OCI-LY1 (cell line): ENCODE results near the gene CBL.

ENCODE experiments used
- H2AFZ ChIP-seq: fragments of 200-600 bp; sonication (generic), shearing (Covaris generic); 2 replicates; pipeline ENCODE4 v1.6.0; 2014; ENCODE audit warnings: antibody characterized with exemption, mild to moderate bottlenecking, low read length
- H3F3A ChIP-seq: fragments of 200-600 bp; sonication (generic), shearing (Covaris generic); 2 replicates; pipeline ENCODE4 v1.6.0; 2014; ENCODE audit warnings: mild to moderate bottlenecking, antibody characterized with exemption, low read length, moderate library complexity; ENCODE audit not compliant: insufficient read depth
- H3K27ac ChIP-seq: fragments of 200-600 bp; sonication (generic); 2 replicates; pipeline ENCODE4 v1.5.1; 2014; ENCODE audit warnings: low read length, mixed run types, mild to moderate bottlenecking, low read depth; ENCODE audit not compliant: poor library complexity, severe bottlenecking
- H3K27me3 ChIP-seq: fragments of 200-600 bp; sonication (generic); 2 replicates; pipeline ENCODE4 v1.6.0; 2014; ENCODE audit warnings: antibody characterized with exemption, mild to moderate bottlenecking, low read length, moderate library complexity; ENCODE audit not compliant: insufficient read depth
- H3K36me3 ChIP-seq: fragments of 200-600 bp; sonication (generic); 2 replicates; pipeline ENCODE4 v1.6.1; 2014; ENCODE audit warnings: mild to moderate bottlenecking, antibody characterized with exemption, low read length, moderate library complexity, mixed read lengths; ENCODE audit not compliant: insufficient read depth
- H3K4me1 ChIP-seq: fragments of 200-600 bp; sonication (generic); 2 replicates; pipeline ENCODE4 v1.5.1; 2014; ENCODE audit warnings: mild to moderate bottlenecking, low read length, moderate library complexity; ENCODE audit not compliant: insufficient read depth, severe bottlenecking
- H3K4me2 ChIP-seq: fragments of 200-600 bp; sonication (generic), shearing (Covaris generic); 2 replicates; pipeline ENCODE4 v1.6.1; 2014; ENCODE audit warnings: low read length
- H3K4me3 ChIP-seq: fragments of 200-600 bp; sonication (generic); 2 replicates; pipeline ENCODE4 v1.5.1; 2014; ENCODE audit warnings: low read length, low read depth, mild to moderate bottlenecking, mixed read lengths; ENCODE audit not compliant: poor library complexity, severe bottlenecking
- H3K79me2 ChIP-seq: fragments of 200-600 bp; shearing (Covaris generic); 2 replicates; pipeline ENCODE4 v1.6.1; 2016; ENCODE audit warnings: mixed run types, low read length, mixed read lengths; ENCODE audit not compliant: insufficient read depth
- H3K9ac ChIP-seq: fragments of 200-600 bp; sonication (generic), shearing (Covaris generic); 2 replicates; pipeline ENCODE4 v1.6.1; 2014; ENCODE audit warnings: mild to moderate bottlenecking, low read length, mixed read lengths
- H3K9me2 ChIP-seq: fragments of 200-600 bp; sonication (generic), shearing (Covaris generic); 2 replicates; pipeline ENCODE4 v1.6.1; 2014; ENCODE audit warnings: low read depth, mild to moderate bottlenecking, low read length, mixed read lengths
- H3K9me3 ChIP-seq: fragments of 200-600 bp; shearing (Covaris generic); 2 replicates; pipeline ENCODE4 v1.6.1; 2014; ENCODE audit warnings: low read length, mixed read lengths
- H4K20me1 ChIP-seq: fragments of 200-600 bp; sonication (generic), shearing (Covaris generic); 2 replicates; pipeline ENCODE4 v1.6.0; 2016; ENCODE audit warnings: mild to moderate bottlenecking, low read length; ENCODE audit not compliant: insufficient read depth
- CTCF ChIP-seq: fragments of 200-600 bp; sonication (generic), shearing (Covaris generic); IDR thresholded peaks from 2 replicates; pipeline ENCODE4 v1.5.1; 2017; ENCODE audit warnings: mild to moderate bottlenecking, antibody characterized with exemption, low read length, moderate library complexity, mixed read lengths
- EZH2 ChIP-seq: fragments of 200-600 bp; sonication (generic), shearing (Covaris generic); IDR thresholded peaks from 2 replicates; pipeline ENCODE4 v1.8.0; 2017; ENCODE audit warnings: borderline replicate concordance, mixed run types, mild to moderate bottlenecking, antibody characterized with exemption, low read length, moderate library complexity, mixed read lengths

CBL gene

GRCh38 chr11:119193001-119193400 lies 13.1 kb upstream of the CBL start:
- no peak for TF ChIP-seq EZH2
- TF ChIP-seq CTCF, result no peak
- no peak overlapping the region for H3K27ac ChIP-seq

GRCh38 chr11:119193626-119194025 lies 12.5 kb upstream of the CBL start:
- H3K27me3 ChIP-seq, result 0 out of 2 replicates have a peak, but pooled peaks cover 4% of the 10 kb centered on the region
- H4K20me1 ChIP-seq, result no peaks in the 10 kb centered on the region
- no peaks in the 10 kb centered on the region for H3K9me3 ChIP-seq
- H3K9me2 ChIP-seq, result no peaks in the 10 kb centered on the region
- H3K79me2 ChIP-seq, result no peaks in the 10 kb centered on the region
- no peaks in the 10 kb centered on the region for H3K36me3 ChIP-seq
- H3K4me3 ChIP-seq, result no peak overlapping the region
- no peak overlapping the region for H3K27ac ChIP-seq
- H3K4me2 ChIP-seq, result no peak overlapping the region
- no peaks in the 10 kb centered on the region for H3F3A ChIP-seq
- no peaks in the 10 kb centered on the region for H3K4me1 ChIP-seq
- H2AFZ ChIP-seq, result no peak overlapping the region
- TF ChIP-seq EZH2 (no peak), CTCF (no peak)
- H3K9ac ChIP-seq, result no peak overlapping the region

More at GRCh38 chr11:119193001-119193400, 13.1 kb upstream of the CBL start:
- Histone ChIP-seq H3K4me3 (no peak overlapping the region), H3K9me3 (no peaks in the 10 kb centered on the region), H3K27me3 (0 out of 2 replicates have a peak, but pooled peaks cover 4% of the 10 kb centered on the region), H4K20me1 (no peaks in the 10 kb centered on the region), H3K36me3 (no peaks in the 10 kb centered on the region), H3F3A (no peaks in the 10 kb centered on the region), H3K9ac (no peak overlapping the region), H3K9me2 (no peaks in the 10 kb centered on the region), H2AFZ (no peak overlapping the region), H3K4me1 (no peaks in the 10 kb centered on the region), H3K4me2 (no peak overlapping the region), H3K79me2 (no peaks in the 10 kb centered on the region)

DNA sequence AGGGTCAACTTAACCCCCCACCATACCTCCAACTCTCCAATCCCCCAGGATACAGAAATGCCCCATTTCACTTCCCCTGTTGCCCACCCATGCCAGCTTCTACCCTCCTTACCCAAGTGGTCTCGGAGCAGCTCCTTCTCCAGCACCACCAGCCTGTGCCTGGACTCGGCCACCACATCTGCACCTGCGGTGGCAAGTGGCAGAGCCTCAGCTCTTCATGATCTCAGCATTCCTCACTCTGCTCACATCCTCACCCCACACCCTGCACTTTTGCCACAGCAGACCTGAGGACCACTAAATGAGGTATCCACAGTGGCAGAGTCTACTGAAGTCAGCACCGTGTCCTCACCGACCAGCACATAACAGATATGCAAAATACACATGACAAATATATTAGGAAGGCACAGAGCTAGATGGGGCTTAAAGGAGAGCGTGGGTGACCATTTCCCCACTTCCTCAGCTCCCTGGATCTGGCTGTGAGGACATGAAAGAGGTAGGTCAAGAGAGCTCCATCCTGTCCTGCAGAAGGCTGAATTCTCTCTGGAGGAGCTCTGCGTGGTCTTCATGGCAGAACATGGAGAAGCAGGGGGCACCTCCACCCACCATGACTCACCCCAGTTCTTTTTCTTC lies 11.2 kb upstream of the CBL start:
- Histone ChIP-seq H3K4me2 (no peak overlapping the region), H3K4me3 (no peak overlapping the region), H2AFZ (no peak overlapping the region), H3K9ac (no peak overlapping the region), H3K27ac (no peak overlapping the region), H3K79me2 (no peaks in the 10 kb centered on the region), H3K9me3 (no peaks in the 10 kb centered on the region), H3K9me2 (no peaks in the 10 kb centered on the region), H3K36me3 (no peaks in the 10 kb centered on the region), H3K27me3 (0 out of 2 replicates have a peak, but pooled peaks cover 4% of the 10 kb centered on the region), H4K20me1 (no peaks in the 10 kb centered on the region), H3F3A (no peaks in the 10 kb centered on the region), H3K4me1 (no peaks in the 10 kb centered on the region)
- TF ChIP-seq EZH2 (no peak), CTCF (no peak)
